Activated T-cell treated with anti-CD3 and anti-CD28 coated beads for 4 hours (primary cell): ENCODE measurements around the gene NTSR2.

Experiments used
- DNase-seq: peaks from one replicate; pipeline ENCODE4 v3.0.0-alpha.2; 2020

Gene NTSR2

GRCh38 chr2:11655495-11655894 is 14.5 kb downstream of the NTSR2 start:
- no peak for DNase-seq

- no peak for DNase-seq
Measured at GRCh38 chr2:11652553-11652952, 17.4 kb downstream of the NTSR2 start.

- no peak for DNase-seq
Measured at GRCh38 chr2:11651856-11652548, 18.0 kb downstream of the NTSR2 start.

- DNase-seq = no peak
Measured at GRCh38 chr2:11649093-11649492, 20.9 kb downstream of the NTSR2 start.

GRCh38 chr2:11647834-11648600 is 22.0 kb downstream of the NTSR2 start:
- no peak for DNase-seq

- no peak for DNase-seq
Measured at GRCh38 chr2:11646530-11646929, 23.5 kb downstream of the NTSR2 start.

- no peak for DNase-seq
Measured at GRCh38 chr2:11644293-11644692, 25.7 kb downstream of the NTSR2 start.

GRCh38 chr2:11642972-11643371 is 27.0 kb downstream of the NTSR2 start:
- DNase-seq = no peak

GRCh38 chr2:11640132-11640531 is 29.9 kb downstream of the NTSR2 start:
- DNase-seq = no peak

GRCh38 chr2:11639503-11639902 is 30.5 kb downstream of the NTSR2 start:
- DNase-seq = no peak

GRCh38 chr2:11637546-11637945 is 32.4 kb downstream of the NTSR2 start:
- DNase-seq = no peak

- DNase-seq = no peak
Measured at GRCh38 chr2:11636593-11637295, 33.3 kb downstream of the NTSR2 start.

- DNase-seq = no peak
Measured at GRCh38 chr2:11635141-11635540, 34.9 kb downstream of the NTSR2 start.

- DNase-seq = no peak
Measured at GRCh38 chr2:11634584-11634983, 35.4 kb downstream of the NTSR2 start.

GRCh38 chr2:11633923-11634478 is 36.0 kb downstream of the NTSR2 start:
- DNase-seq = no peak

GRCh38 chr2:11631462-11631861 is 38.5 kb downstream of the NTSR2 start:
- DNase-seq = no peak

GRCh38 chr2:11630855-11631254 is 39.1 kb downstream of the NTSR2 start:
- DNase-seq = no peak

- DNase-seq = no peak
Measured at GRCh38 chr2:11629851-11630250, 40.1 kb downstream of the NTSR2 start.

GRCh38 chr2:11629215-11629614 is 40.8 kb downstream of the NTSR2 start:
- no peak for DNase-seq

GRCh38 chr2:11628675-11629074 is 41.3 kb downstream of the NTSR2 start:
- no peak for DNase-seq

GRCh38 chr2:11625671-11626070 is 44.3 kb downstream of the NTSR2 start:
- no peak for DNase-seq

GRCh38 chr2:11624893-11625292 is 45.1 kb downstream of the NTSR2 start:
- DNase-seq = no peak

GRCh38 chr2:11622611-11623010 is 47.4 kb downstream of the NTSR2 start:
- DNase-seq = no peak

- DNase-seq = no peak
Measured at GRCh38 chr2:11621410-11621809, 48.6 kb downstream of the NTSR2 start.
